CD1c-positive myeloid dendritic cell (primary cell): ENCODE results near the gene BASP1.
"Not testable (repeated sequence)": the region's sequence is repeated elsewhere in the genome, so short reads cannot be mapped to it uniquely, and the experiment has no call there.

Experiments
- DNase-seq: peaks from one replicate; pipeline ENCODE4 v3.0.0-alpha.2; 2016; ENCODE audit errors: extremely low spot score

Gene BASP1

DNA sequence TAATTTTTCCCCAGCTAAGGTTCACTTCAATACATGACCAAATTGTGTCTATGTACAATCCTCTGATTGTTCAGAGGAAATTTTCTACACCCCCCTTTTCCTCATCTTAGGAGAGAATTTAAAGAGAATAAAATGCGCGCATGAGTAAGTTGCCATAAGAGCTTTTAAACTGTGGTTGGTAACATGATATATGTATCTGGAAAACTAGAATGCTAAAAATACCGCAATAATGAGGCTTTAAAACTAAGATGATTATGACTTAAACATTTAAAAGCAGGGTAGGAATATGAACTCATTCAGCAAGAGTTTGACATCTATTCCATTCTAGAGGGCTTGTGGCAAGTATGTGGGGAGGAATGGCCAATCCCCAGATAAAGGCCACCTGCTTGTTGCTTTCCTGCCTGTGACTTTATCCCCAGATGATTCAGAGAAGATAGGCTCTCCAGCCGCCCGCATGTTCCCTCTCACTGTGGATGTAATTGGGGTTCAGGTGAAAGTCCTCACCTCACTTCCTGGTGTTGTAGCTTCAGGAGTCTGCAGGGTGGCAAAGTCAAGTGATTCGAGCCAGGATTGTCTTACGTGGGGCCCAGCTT is 26.5 kb upstream of the BASP1 start:
- no peak for DNase-seq

DNA sequence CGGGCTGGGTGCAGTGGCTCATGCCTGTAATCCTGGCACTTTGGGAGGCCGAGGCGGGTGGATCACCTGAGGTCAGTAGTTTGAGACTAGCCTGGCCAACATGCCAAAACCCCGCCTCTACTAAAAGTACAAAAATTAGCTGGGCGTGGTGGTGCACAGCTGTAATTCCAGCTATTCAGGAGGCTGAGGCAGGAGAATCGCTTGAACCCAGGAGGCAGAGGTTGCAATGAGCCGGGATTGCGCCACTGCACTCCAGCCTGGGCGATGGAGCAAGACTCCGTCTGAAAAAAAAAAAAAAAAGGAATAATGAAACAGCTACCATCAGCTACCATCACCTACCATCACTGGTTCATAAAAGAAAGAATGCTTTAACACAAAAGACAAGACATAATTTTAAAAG is 25.9 kb upstream of the BASP1 start:
- not testable (repeated sequence) for DNase-seq

DNA sequence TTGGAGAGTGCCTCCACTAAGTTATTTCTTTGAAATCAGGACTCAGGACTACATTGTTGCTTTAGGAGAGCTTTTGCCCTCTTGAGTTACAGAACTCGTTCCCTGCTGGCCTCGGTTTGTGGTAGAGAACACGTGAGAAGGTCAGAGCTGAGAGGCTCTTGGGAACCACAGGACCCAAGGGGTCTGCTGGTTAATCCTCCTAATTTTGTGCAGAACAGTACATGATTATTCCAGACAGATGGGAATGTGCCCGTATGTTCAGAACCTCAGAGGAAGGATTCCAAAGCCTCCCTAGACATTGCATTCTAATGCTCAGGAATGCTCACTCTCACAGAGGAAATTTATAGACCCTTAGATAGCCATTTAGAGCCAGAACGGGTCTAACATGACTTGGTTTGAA is 25.2 kb upstream of the BASP1 start:
- DNase-seq, result no peak

DNA sequence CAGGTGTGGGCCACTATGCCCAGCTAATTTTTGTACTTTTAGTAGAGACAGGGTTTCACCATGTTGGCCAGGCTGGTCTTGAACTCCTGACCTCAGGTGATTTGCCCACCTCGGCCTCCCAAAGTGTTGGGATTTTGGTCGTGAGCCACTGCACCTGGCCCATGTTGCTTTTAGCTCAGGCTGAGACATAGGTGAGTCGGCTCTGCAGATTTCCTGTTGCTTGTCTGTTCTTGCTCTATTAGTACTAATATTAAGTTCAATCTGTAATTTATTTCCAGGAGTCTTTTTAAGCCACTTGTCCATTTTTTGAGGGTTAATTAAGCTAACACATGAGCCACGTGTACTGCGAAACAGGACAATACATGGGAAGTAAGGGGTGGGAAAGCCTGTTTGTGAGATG is 21.4 kb upstream of the BASP1 start:
- DNase-seq, result no peak

DNA sequence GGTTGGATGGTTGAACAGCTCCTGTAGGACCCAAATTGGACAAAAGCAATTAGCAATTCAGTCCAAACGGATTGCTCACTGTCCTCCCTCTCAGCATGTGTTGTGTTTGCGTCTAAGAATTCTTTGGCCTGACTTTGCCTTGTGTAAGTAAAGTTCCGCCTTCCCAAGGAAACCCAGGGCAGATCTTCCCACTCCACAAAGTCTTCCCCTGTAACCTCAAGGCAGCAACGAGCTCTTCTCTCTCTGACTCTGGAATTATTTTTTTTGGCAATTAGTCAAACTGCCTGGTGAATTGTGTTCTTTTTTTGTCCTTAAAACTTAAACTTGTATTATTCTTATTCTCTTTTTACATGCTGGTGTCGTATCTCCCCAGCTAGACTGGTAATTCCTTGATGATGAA is 20.7 kb upstream of the BASP1 start:
- DNase-seq, result no peak

DNA sequence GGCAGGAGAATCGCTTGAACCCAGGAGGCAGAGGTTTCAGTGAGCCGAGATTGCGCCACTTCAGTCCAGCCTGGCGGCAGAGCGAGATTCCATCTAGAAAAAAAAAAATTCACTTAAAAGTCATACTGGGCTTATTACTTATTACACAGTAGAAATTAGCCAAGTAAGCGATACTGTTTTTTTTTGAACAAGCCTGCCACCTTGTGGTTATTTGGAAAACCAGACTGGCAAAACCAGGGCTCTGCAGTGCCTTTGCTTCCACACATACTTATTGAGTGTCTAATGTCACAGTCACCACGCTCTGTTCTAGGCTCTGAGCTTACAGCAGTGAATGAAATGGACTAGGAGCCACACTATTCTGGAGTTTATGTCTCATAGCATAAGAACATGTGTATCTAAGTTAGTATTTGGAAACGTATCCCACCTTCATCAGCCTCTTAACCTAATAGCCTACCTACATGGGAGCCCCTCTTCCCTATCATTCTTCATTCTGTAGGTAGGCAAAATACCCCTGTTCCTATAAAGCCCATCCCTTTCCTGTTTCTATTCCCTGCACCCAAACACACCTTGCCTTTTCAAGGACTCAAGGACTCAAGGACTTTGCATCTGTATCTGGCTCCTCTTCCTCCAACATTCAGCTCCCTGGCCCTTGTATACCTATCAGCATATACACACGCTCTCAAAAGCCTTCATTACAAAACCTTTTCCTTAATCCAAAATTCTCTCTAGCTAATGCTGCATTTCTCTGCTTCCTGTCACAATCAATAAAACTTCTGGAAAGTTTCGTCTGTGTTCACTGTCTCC is 13.9 kb upstream of the BASP1 start:
- peak; percentile 62 for DNase-seq

DNA sequence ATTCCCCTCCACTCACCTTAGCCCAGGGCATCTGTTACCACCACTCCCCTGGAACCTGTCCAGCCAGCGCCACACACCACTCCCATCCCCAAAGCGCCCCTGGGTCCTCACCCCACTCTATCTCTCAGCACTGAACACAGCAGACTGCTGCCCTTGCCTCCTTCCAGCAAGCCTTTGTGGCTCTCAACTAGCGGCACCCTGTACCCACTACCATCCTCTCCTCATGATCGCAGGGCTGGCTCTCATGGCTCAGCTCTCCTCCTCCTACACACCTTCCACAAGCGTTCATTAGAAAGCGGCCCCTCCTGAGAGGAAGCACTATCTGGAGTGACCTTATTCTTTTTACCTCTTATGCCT is 13.3 kb upstream of the BASP1 start:
- no peak for DNase-seq

DNA sequence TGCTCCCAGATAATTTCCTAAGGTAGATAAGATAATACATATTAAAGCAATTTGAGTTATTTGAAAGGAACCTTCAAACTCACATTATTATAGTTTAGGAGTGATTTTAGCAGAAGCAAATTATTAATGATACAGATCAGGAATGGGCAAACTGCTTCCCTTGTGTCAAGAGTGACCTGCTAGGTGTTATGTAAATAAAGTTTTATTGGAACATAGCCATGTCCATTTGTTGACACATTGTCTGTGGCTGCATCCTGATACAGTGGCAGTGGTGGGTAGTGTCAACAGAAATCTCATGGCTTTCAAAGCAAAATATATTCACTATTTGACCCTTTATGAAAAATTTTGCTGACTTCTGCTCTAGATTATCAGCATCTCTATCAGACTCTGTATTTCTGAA is 11.4 kb upstream of the BASP1 start:
- DNase-seq, result no peak

DNA sequence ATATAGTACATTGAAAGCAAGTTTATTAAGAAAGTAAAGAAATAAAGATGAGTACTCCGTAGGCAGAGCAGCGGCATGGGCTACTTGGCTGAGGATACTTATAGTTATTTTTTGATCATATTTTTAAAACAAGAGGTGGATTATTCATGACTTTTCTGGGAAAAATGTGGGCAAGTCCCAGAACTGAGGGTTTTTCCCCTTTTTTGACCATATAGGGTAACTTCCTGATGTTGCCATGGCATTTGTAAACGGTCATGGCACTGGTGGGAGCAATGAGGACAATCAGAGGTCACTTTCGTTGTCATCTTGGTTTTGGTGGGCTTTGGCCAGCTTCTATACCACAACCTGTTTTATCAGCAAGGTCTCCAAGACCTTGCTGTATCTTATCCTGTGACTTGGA is 5.2 kb upstream of the BASP1 start:
- DNase-seq, result no peak

DNA sequence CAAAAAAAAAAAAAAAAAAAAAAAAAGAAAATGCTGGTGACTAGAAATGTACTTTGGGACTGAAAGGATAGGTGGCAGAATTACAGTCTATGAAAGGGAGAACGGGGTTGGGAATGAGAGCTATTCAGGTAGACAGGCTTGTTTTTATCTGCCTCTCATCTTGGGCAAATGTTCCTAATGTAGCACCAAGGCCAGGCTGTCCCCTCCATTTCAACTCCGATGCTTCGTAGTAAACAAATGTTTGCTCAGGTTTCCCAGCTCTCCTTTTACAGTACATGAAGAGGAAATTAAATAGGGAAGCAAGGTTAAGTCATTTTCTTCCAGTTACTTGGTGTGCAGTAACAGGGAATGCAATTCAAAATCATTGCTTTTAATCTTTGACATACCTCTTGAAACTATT is 4.4 kb upstream of the BASP1 start:
- peak; percentile 22 for DNase-seq

DNA sequence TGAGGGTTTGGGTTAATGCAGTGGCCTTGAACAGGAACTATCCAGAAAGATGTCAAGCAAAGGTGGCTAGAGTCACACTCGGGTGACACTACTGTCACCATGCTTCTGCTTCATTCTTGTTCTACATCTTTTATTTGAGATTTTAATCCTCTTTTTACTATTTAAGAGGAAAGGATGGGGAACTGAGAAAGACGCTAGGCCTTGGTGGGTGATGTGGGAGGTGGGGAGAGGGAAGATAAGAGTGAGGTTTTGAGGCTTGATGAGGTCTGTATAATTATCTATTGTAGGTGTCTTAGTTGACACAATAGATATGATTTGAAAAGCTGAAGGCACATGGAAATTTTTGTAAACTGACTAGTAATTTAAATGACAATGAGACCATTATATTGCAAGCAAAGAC is 3.5 kb upstream of the BASP1 start:
- DNase-seq, result no peak

DNA sequence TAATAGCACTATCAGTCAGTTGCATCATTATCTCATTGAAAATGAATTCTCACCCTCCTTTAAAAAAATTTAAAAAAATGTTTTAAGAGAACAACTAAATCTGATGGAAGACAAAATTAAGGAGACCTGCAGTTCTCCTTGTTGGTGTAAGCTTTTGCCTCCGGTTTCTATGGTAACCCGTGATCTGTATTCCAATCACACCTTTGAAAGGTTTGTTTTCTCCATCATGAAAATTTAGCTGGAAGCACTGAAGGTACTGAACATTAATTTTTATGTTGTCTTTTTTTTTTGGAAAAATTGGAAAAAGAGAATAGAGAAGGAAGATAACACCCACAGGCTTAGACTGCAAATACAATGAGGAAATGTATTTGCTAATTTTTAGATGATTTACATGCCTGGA is 2.5 kb upstream of the BASP1 start:
- no peak for DNase-seq

DNA sequence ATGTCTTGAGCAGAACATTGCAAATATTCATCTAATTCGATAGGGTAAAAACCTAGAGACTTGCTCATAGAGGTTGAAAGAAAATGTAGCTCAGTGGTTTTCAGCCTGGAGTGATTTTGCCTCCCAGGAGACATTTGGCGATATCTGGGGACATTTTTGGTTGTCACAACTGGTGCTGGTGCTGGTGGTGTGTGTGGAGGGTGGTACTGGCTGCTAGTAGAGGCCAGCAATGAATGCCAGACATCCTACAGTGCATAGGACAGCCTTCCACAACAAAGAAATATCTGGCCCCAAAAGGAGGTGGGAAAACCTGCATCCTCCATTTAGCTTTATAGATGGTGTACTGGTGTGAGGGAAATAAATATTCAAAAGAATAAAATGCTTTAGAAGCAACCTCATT is 2.1 kb upstream of the BASP1 start:
- no peak for DNase-seq

DNA sequence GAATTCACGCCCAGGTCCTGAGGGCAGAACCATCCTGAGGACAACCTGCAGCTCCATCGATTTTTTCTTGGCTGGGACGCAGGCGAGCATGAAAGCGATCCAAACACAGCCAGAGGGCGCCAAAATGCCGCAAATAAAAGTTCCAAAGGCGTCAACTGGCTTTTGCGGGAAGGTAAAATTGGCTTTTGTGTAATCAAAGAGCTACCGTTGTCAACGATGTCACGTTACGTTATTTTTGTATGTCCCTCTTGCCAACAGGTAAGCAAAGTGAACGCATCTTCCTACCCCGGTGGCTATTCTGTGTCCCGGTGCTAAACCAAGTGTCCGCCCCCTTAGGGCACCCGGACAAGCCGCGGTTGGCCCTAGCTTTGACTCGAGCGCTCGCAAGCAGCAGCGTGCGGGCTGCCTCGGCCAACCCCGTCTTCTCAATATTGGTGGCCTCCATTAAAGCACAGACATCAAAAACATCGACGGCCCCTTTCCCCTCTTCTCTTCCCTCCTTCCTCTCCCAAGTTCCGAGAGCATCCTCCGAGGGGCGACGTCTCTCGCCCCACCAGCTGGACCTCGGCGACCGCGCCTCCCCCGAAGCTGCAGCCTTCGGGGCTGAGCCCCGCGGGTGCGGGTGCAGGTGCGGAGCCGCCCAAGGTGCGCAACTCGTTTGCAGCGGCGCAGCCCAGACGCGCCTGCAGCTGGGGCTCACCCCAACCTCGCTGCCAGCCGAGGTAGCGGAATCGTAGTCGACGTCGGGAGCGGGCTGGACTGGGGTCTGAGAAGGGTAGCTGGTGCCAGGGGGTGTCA is 1.1 kb upstream of the BASP1 start:
- peak; percentile 87 for DNase-seq

DNA sequence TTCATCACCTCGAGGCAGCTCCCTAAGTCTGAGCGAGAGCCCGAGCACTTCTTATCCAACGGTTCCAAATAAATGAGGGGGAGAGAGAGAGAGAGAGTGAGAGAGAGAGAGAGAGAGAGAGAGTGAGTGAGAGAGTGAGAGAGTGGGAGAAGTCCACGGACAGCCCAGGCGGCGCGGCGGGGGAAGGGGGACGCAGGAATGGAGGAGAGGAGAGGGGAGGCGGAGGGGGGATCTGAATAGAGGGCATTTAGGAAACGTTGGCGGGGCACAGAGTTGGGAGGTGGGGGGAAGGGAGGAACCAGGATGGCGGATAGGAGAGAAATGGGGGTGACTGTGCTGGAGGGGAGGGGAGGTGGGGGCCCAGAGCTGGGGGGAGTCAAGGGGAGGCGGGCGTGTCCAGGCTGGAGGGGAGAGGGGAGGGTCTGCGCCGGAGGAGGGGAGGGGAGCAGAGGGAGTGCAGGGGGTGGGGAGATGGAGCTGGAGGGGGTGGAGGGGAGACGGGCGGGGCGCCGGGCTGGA is 398 bp upstream of the BASP1 start:
- no peak for DNase-seq

DNA sequence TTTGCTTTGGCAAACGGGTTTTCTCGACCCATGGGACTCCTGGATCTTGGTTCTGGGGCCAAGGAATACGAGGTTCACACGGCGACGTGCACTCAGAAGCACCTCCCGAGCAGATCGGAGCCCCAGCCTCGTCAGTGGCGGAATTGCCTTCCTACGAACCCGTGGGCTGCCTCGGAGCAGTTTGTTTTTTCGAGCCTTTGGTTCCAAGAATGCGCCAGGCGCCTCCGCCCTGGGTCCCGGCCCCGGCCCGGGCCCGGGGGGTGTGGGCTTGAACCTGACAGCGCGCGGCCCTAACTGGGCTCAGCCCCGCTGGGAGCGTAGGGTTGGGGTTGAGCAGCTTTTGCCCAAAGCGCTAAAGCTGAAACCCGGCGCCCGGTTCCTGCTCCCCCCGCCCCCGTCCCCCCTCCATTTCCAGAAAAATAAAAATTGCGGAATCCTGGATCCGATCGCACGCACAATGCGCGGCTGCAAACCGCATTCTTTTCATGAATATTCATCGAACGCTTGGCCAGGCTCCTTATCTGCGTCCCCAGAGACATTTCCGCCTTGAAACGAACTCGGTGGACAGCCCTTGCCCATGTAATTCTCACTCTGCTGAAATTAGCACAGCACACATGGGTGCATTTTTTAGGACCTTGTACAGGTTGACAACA is 1.0 kb downstream of the BASP1 start:
- peak; percentile 76 for DNase-seq

DNA sequence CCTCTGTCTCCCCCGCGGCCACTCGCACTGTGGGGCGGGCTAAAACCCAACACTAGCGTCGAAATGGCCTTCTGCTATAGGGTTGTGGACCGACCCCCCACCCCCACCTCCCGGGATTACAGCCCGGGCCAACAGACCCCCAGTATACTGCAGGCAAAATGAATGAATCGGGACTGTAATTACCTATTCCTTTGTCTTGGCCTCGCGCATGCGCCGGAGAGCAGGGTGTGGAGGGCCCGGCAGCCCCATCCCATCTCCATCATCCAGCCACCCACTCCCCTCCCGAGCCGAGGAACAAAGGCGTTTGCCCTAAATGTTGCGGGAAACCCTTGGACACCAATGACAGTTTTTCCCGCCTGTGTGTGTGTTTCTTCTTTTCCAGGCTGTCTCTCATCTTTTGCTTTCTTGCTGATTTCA is 1.6 kb downstream of the BASP1 start:
- DNase-seq, result peak; percentile 20

DNA sequence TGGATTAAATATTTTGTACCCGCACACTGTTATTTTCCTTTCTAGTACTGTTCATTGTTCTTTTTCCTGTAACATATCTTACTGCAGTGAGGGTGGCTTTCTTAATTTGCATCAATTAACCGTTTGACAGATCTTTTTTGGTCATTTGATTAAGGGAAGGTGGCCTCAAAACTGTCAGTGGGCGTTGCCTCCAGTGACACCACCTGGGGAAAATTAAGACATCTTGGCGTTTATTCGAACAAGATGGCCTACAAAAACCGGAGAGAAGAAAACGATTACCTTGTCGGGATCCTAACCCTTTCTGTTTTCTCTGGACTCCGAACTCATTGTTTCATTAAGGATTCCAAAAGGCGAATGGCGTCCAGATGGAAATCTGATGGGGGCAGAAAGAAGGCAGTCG is 2.0 kb downstream of the BASP1 start:
- DNase-seq, result no peak

DNA sequence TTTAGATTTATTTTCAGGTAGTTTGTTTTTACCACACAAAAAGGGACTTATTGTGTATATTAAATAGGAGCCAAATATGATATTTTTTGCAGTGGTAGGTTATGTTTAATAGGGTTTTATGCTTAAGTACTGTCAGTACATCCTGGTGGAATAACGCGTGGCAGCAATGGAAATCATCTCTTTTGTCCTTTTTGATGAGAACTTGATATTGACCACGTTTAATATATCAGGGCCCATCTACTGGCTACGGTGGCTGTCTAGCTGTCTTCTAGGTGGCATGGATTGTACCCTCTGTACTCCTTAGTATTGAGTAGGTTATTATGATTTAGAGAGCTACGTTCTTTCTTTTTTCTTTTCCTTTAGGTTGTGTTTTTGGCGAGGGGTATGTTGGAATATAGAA is 2.6 kb downstream of the BASP1 start:
- DNase-seq, result no peak

DNA sequence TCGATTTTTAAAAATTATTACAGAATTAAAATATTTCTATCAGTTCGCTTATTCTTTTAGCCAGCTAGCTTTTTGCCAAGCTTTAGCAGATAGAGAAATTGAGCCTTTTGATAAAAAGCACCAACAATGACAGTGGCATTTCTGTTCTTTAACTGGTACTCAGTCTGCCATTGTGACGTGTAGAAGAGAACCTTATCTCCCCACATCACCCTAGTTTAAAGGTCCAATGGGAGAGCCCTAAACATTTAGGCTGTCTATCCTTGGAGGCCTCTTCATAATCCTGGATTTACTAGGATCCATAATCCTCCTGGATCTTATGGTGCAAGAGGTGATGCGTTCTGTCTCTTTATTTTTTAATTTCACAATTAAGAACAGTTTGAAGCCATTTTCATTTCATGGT is 3.0 kb downstream of the BASP1 start:
- DNase-seq, result no peak

DNA sequence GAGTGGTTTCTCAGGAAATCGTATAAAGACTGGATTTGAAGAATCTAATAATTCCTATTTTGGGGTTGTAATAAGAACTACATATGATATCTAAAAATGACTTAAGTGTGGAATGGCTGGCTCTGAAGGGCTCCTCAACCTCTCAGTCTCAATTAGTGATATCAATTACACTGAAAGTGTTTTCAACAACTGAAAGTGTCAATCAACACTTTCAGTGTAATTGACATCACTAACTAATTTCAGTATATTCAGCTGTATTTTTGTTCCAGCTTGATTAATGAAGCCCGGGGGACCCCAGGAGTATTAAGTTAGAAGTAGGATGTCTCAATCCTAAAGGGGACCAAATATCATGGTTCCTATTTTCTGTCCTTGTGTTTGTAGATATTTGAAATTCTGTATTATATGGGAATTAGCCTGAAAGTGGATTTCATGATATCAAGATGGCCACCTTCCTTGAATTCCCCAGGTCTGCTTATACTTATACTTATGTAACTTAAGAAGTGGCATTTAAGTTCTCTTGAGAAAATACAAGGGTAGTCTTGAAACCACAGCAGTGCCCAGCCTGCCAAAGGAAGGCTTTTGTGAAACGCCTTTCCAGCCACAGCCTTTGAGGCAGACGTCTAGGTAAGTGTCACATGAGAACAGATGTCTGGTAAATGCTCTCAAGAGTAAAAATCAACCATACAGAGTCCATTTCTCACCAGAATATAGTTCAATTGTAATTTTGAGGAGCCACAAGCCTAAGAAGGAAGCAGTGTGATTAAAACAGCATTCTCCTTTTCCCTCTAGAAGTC is 4.6 kb downstream of the BASP1 start:
- no peak for DNase-seq
